CD4-positive, alpha-beta T cell treated with Interleukin-10 for 1 hour (primary cell): ENCODE results near the gene OR7D4.
A peak's percentile ranks its signal among the peaks of the same experiment; 100 is the strongest.
"Not testable (repeated sequence)": the region's sequence is repeated elsewhere in the genome, so short reads cannot be mapped to it uniquely, and the experiment has no call there.

ENCODE experiments used
- DNase-seq: peaks from one replicate; pipeline ENCODE4 v3.0.0-alpha.2; 2020

OR7D4 gene

GRCh38 chr19:9219489-9219888 lies at the start of gene OR7D4:
Gene OR7D4, minus strand, starts transcription at chr19:9219589. Its CDS starts 4,752 bp downstream, at chr19:9214837.
- DNase-seq, result no peak

- DNase-seq, result no peak
Observed at GRCh38 chr19:9251236-9251635, 31.8 kb upstream of the OR7D4 start.

- no peak for DNase-seq
Observed at GRCh38 chr19:9250630-9251029, 31.2 kb upstream of the OR7D4 start, which contains the start of gene OR7E24. Gene OR7E24, plus strand, starts transcription at chr19:9250930. Its CDS starts 114 bp downstream, at chr19:9251044.

- DNase-seq, result peak; percentile 68
Observed at GRCh38 chr19:9205501-9206113, 13.8 kb downstream of the OR7D4 start.

GRCh38 chr19:9198044-9198443 lies 21.3 kb downstream of the OR7D4 start:
- DNase-seq, result not testable (repeated sequence)

- no peak for DNase-seq
Observed at GRCh38 chr19:9189535-9189934, 29.9 kb downstream of the OR7D4 start.

GRCh38 chr19:9187191-9187590 lies 32.2 kb downstream of the OR7D4 start:
- DNase-seq, result no peak

GRCh38 chr19:9183000-9183399 lies 36.4 kb downstream of the OR7D4 start:
- DNase-seq, result no peak

GRCh38 chr19:9178901-9179300 lies 40.5 kb downstream of the OR7D4 start, which contains the start of gene OR7D2:
Gene OR7D2, plus strand, starts transcription at chr19:9178979. Its CDS starts 6,803 bp downstream, at chr19:9185782.
- no peak for DNase-seq

- no peak for DNase-seq
Observed at GRCh38 chr19:9175326-9175725, 44.1 kb downstream of the OR7D4 start.

GRCh38 chr19:9171393-9171991 lies 47.9 kb downstream of the OR7D4 start:
- no peak for DNase-seq

GRCh38 chr19:9166846-9167245 lies 52.5 kb downstream of the OR7D4 start:
- no peak for DNase-seq

- no peak for DNase-seq
Observed at GRCh38 chr19:9165261-9165660, 54.1 kb downstream of the OR7D4 start.

GRCh38 chr19:9161427-9161826 lies 58.0 kb downstream of the OR7D4 start:
- no peak for DNase-seq
